Ascending aorta (tissue), 2 donors: ENCODE measurements around the gene BORCS6. TPM values are rescaled to one million over a fixed set of nuclear protein-coding genes. Genes with fewer than 3 reads are reported as not detected.

Experiments used
- DNase-seq, 2 donors: peaks; one replicate each; pipeline ENCODE4 v3.0.0-alpha.2; 2019; ENCODE audit warnings: low spot score in 2 of 2
- H3K27ac ChIP-seq, 2 donors: fragments of 200-600 bp; sonication (generic); one replicate each; pipeline ENCODE4 v1.5.1; 2016 to 2017; ENCODE audit warnings: mild to moderate bottlenecking in 1 of 2
- H3K27me3 ChIP-seq: fragments of 200-600 bp; sonication (generic); one replicate; pipeline ENCODE4 v1.5.1; 2017
- H3K36me3 ChIP-seq, 2 donors: fragments of 200-600 bp; sonication (generic); one replicate each; pipeline ENCODE4 v1.5.1; 2016
- H3K4me1 ChIP-seq, 2 donors: fragments of 200-600 bp; sonication (generic); one replicate each; pipeline ENCODE4 v1.5.1; 2016 to 2017; ENCODE audit warnings: mild to moderate bottlenecking in 1 of 2
- H3K4me3 ChIP-seq, 2 donors: fragments of 200-600 bp; sonication (generic); one replicate each; pipeline ENCODE4 v1.5.1; 2016 to 2017; ENCODE audit warnings: mild to moderate bottlenecking in 1 of 2
- H3K9me3 ChIP-seq, 2 donors: fragments of 200-600 bp; sonication (generic); one replicate each; pipeline ENCODE4 v1.5.1; 2016
- intact Hi-C: fragments of 100-400 bp; cut with DNase I; formaldehyde crosslinking; loops from one replicate; pipeline ENCODE4 v1.15.1; 2023
- total RNA-seq: library from RNA; depleted of rRNA; stranded (reverse); fragments of >200 nt; gene quantifications from one replicate; pipeline ENCODE4 v1.1.0, GENCODE V29; 2016
- TF ChIP-seq, protein P1 (sequence below), 3 experiments: fragments of 200-600 bp in 2 of 3; fragments of 450-650 bp in 1 of 3; sonication (generic) in 2 of 3; IDR thresholded peaks; one replicate each; pipeline ENCODE4 v1.5.1; 2016 to 2019; ENCODE audit warnings: antibody characterized with exemption in 3 of 3, mild to moderate bottlenecking in 1 of 3, moderate library complexity in 1 of 3

BORCS6 gene
- total RNA-seq, 1 donor from 2014 or later: 29.5 TPM

DNA sequence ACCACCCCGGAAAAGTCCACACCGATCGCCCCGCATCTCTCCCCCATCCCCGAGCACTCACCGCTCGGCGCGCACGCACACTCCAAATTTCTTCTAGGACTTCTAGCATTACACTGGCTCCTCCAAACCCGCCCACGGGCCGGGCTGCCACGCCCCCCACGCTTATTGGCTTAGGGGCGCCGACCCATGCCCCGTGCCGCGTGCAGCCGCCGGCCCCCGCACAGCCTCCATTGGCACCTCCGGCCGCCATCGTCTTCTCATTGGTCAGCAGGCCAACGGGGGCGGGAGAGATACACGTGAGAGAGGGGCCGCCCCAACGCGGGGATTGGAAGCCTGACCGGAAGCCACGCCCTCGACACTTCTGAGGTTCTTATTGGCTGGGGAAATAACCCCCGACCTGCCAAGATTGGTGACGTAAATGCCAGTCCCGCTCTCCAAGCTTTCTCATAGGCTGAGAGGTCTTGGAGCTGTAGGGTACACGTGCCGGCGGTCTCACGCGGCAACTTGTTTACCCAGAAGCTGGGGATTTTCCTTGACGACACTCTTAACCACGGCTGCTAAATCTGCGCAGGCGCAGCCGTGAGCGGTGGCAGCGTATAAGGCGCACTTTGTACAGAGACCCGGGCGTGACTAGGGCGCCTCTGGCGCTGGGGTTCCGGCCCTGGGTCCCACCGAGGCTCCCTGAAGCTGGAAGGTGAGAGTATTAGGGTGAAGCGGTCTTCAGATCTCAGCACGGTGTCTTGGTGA is 33.6 kb downstream of the BORCS6 start:
- intact Hi-C loops: loop anchor here (1.0 to 5.0 kb wide), 3 partner anchors 37 to 674 kb away; partner anchors contain the start of genes POLR2A and SLC35G6
- peaks cover 13 to 46% of the 10 kb centered on the region in 2 donors for H3K4me1 ChIP-seq

DNA sequence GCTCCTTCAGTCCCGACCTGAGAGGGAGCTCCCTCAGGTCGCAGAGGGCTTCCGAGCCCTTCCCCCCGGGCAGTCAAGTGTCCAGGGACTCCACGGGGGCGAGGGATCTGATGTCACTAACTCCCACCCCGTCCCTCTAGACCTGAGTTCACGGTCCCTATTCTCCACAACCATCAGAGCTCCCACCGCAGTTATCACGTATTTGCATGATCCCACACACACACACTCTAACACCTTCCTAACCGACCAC is 34.1 kb downstream of the BORCS6 start:
- intact Hi-C loops: loop anchor here (1.0 to 5.0 kb wide), 3 partner anchors 37 to 674 kb away; partner anchors contain the start of genes POLR2A and SLC35G6
- peaks cover 22 to 24% of the 10 kb centered on the region in 2 donors for H3K36me3 ChIP-seq
- no peaks in the 10 kb centered on the region for H3K9me3 ChIP-seq
- H3K27ac ChIP-seq: peak overlapping the region; percentile 99
- TF ChIP-seq, protein P1, sequence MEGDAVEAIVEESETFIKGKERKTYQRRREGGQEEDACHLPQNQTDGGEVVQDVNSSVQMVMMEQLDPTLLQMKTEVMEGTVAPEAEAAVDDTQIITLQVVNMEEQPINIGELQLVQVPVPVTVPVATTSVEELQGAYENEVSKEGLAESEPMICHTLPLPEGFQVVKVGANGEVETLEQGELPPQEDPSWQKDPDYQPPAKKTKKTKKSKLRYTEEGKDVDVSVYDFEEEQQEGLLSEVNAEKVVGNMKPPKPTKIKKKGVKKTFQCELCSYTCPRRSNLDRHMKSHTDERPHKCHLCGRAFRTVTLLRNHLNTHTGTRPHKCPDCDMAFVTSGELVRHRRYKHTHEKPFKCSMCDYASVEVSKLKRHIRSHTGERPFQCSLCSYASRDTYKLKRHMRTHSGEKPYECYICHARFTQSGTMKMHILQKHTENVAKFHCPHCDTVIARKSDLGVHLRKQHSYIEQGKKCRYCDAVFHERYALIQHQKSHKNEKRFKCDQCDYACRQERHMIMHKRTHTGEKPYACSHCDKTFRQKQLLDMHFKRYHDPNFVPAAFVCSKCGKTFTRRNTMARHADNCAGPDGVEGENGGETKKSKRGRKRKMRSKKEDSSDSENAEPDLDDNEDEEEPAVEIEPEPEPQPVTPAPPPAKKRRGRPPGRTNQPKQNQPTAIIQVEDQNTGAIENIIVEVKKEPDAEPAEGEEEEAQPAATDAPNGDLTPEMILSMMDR (IDR thresholded peaks at IDR 0.05): no peak
- no peak for DNase-seq
- no peaks in the 10 kb centered on the region for H3K27me3 ChIP-seq
- peak overlapping the region; percentile 77 to 90 for H3K4me3 ChIP-seq
- peaks cover 8 to 41% of the 10 kb centered on the region in 2 donors for H3K4me1 ChIP-seq

More for the DNA sequence above, 33.6 kb downstream of the BORCS6 start:
- peak; percentile 100 for DNase-seq
- no peaks in the 10 kb centered on the region for H3K9me3 ChIP-seq
- TF ChIP-seq, protein P1 (IDR thresholded peaks at IDR 0.05): peak in 1 of 3 experiments; percentile 22
- peaks cover 27 to 29% of the 10 kb centered on the region in 2 donors for H3K36me3 ChIP-seq
- peak overlapping the region; percentile 77 to 90 for H3K4me3 ChIP-seq
- no peaks in the 10 kb centered on the region for H3K27me3 ChIP-seq
- peak overlapping the region; percentile 99 to 100 for H3K27ac ChIP-seq

DNA sequence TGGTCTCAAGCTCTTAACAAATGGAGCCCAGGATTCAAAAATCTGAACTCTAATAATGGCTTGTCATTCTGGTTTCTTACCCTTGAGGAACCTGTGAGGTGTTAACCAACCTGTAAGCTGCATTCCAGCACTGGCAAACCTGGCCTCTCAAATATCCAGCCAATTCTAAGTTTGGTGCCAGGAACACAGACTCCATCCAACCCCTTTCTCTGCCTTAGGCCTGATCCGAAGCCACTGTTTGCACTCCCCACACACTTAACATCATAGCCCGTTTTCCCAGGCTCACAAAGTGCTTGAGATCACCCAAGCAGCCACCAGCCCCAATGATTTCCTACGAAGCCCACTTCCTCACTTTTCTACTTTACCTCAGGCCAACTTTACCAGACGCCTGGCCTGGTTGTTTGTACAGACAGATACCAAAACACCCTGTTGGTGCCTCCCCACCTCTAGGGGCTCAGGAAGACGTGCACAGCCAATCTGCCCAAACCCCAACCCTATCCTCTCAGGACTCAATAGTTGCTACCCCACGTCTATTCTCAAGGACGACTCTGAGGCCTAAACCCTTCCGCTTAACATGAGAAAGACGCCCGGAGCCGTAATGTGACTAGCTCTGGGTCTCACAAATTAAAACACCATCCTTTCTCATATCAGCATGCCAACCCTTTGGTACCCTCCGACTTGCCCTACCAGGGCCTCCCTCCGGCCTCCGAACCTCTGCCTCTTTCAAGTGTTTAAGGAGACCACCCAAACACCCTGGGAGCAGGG is 34.6 kb downstream of the BORCS6 start:
- Histone ChIP-seq H3K27me3 (no peaks in the 10 kb centered on the region), H3K36me3 (peaks cover 23 to 24% of the 10 kb centered on the region in 2 donors), H3K27ac (peak overlapping the region; percentile 99), H3K4me3 (peak overlapping the region; percentile 77 to 90), H3K4me1 (peaks cover 12 to 41% of the 10 kb centered on the region in 2 donors), H3K9me3 (no peaks in the 10 kb centered on the region)
- intact Hi-C loops: loop anchor here (5.0 kb wide), 2 partner anchors 313 to 673 kb away; partner anchors contain the start of genes POLR2A and SLC35G6
- no peak for DNase-seq
- TF ChIP-seq, protein P1 (IDR thresholded peaks at IDR 0.05): no peak

DNA sequence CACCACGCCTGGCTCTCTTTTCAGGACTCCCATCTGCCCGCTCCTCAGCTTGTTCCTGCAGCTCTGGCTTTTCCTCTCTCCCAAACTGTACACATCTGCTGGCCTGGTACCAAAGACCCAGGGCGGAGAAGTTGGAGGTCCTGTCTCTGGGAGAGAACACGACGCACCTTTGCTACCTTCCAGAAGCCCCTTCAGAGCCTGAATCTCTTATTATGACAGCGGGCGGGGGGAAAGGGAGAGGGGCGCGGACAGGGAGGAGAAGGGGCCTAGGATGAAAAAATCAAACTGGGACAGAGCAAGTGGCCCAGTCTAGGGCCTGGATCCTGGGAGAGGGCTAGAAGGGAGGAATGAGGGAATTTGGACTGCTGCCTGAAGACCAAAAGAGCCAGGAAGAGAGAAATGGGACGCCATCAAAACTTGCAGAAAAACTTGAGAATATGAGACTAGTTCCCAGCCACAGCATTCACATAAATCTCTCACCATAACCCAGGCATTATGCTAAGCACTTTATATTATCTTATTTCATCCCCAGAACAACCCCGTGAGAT is 35.3 kb downstream of the BORCS6 start:
- Histone ChIP-seq H3K27ac (peak overlapping the region; percentile 99), H3K36me3 (peaks cover 26 to 31% of the 10 kb centered on the region in 2 donors), H3K4me3 (peak overlapping the region; percentile 77 to 90), H3K9me3 (no peaks in the 10 kb centered on the region), H3K27me3 (no peaks in the 10 kb centered on the region), H3K4me1 (peaks cover 15 to 47% of the 10 kb centered on the region in 2 donors)
- TF ChIP-seq, protein P1 (IDR thresholded peaks at IDR 0.05): no peak
- intact Hi-C loops: loop anchor here (1.0 to 5.0 kb wide), 3 partner anchors 33 to 672 kb away; partner anchors contain the start of genes POLR2A and SLC35G6
- DNase-seq: no peak

DNA sequence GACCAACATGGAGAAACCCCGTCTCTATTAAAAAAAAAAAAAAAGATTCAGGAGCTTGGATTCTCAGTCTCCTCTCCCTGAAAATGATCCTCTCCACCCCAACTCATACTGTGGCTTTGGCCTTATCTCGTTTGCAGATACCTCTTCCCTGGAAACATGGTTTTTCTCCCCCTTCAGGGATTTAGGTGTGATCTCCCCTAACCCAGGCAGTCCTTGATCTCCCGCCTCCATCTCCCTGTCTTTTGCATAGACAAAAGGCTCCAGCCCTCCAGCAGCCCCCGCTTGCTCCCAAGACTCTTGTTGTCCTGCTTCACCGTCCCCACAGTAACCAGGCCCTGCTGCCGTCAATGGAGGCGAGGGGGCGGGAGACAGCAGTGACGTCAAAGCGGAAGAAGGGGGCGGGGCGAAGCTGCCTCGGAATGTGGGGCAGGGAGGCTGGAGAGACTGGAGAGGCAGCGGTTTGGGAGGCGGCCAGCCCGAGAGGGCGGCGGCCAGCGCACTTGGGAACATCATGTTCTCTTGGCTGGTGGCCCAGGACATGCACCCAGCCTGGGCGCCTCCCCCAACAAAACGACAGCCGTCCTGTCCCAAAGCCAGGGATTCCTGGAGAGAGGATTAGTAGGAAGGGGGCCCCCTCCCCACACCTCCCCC is 35.9 kb downstream of the BORCS6 start:
- H3K9me3 ChIP-seq: no peaks in the 10 kb centered on the region
- peaks cover 15 to 50% of the 10 kb centered on the region in 2 donors for H3K4me1 ChIP-seq
- H3K27me3 ChIP-seq: no peaks in the 10 kb centered on the region
- intact Hi-C loops: loop anchor here (1.0 kb wide), 1 partner anchor 33 kb away; no protein-coding TSS in a partner anchor
- peak; percentile 99 to 100 for DNase-seq
- H3K4me3 ChIP-seq: peak overlapping the region; percentile 80 to 90
- H3K36me3 ChIP-seq: peaks cover 31 to 32% of the 10 kb centered on the region in 2 donors
- H3K27ac ChIP-seq: peak overlapping the region; percentile 99
- TF ChIP-seq, protein P1 (IDR thresholded peaks at IDR 0.05): no peak
